ENCODE data around the gene PLPP1. TPM values are rescaled to one million over a fixed set of nuclear protein-coding genes. Genes with fewer than 3 reads are reported as not detected.

PLPP1 gene
- total RNA-seq, 2 donors from 2014 or later = 53.0 to 85.7 TPM

GRCh38 chr5:55392669-55393068 is 142.1 kb downstream of the PLPP1 start:
- TF ChIP-seq CTCF (IDR thresholded peaks at IDR 0.05) = no peak
- DNase-seq = no peak
- H3K36me3 ChIP-seq = no peaks in the 10 kb centered on the region
- no peaks in the 10 kb centered on the region for H3K4me1 ChIP-seq
- H3K4me3 ChIP-seq = no peak overlapping the region
- H3K9me3 ChIP-seq = no peaks in the 10 kb centered on the region
- no peak overlapping the region for H3K9ac ChIP-seq (ENCODE audit: low read depth in 2 of 2, low read length in 2 of 2)
- H3K27me3 ChIP-seq = no peaks in the 10 kb centered on the region
- H3K27ac ChIP-seq = no peak overlapping the region
- intact Hi-C loops (cut with DNase I) = no loop called here

DNA sequence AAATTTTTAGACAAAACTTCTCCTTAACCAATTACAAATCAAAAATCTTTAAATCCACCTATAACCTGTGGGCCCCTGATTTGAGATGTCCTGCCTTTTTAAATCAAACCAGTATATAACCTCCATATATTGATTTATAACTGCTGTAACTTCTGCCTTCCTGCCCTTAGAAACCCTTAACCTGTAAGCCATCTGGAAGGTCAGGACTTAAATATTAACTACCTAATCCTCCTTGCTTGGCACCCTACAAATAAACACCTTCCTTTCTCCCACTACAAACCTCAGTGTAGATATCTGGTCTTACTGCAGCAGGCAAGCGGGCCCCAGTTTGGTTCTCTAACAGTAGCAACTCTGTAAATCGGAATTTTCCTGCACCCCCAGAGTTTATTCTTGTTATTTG is 143.1 kb downstream of the PLPP1 start:
- H3K27me3 ChIP-seq = no peaks in the 10 kb centered on the region
- no peak overlapping the region for H3K27ac ChIP-seq
- no peaks in the 10 kb centered on the region for H3K4me1 ChIP-seq
- no peaks in the 10 kb centered on the region for H3K36me3 ChIP-seq
- H3K9me3 ChIP-seq = no peaks in the 10 kb centered on the region
- H3K4me3 ChIP-seq = no peak overlapping the region
- intact Hi-C loops (cut with DNase I) = no loop called here
- no peak for DNase-seq
- TF ChIP-seq CTCF (IDR thresholded peaks at IDR 0.05) = no peak
- no peak overlapping the region for H3K9ac ChIP-seq (ENCODE audit: low read depth in 2 of 2, low read length in 2 of 2)

DNA sequence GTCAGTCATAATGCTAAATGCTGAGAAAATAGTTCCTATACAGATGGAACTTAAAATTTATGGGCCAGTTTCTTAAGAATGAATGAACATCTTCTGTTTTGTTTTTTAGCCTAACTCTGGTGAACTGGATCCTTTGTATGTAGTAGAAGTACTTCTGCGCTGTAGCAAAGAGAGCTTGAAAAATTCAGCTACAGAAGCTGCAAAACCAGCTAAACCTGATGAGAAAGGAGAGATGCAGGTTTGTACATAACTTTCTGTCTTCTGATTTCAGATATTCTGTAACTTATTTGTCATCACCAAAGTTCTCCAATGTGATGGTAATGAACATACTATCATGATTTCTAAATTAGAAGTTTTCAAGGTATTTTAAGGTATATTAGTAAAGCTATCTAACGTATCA is 146.9 kb downstream of the PLPP1 start:
- no peak for DNase-seq
- H3K9ac ChIP-seq (ENCODE audit: low read depth in 2 of 2, low read length in 2 of 2) = no peak overlapping the region
- no peaks in the 10 kb centered on the region for H3K36me3 ChIP-seq
- no peaks in the 10 kb centered on the region for H3K27me3 ChIP-seq
- no peaks in the 10 kb centered on the region for H3K9me3 ChIP-seq
- no peak overlapping the region for H3K27ac ChIP-seq
- intact Hi-C loops (cut with DNase I) = no loop called here
- H3K4me1 ChIP-seq = no peaks in the 10 kb centered on the region
- H3K4me3 ChIP-seq = no peak overlapping the region
- TF ChIP-seq CTCF (IDR thresholded peaks at IDR 0.05) = no peak

DNA sequence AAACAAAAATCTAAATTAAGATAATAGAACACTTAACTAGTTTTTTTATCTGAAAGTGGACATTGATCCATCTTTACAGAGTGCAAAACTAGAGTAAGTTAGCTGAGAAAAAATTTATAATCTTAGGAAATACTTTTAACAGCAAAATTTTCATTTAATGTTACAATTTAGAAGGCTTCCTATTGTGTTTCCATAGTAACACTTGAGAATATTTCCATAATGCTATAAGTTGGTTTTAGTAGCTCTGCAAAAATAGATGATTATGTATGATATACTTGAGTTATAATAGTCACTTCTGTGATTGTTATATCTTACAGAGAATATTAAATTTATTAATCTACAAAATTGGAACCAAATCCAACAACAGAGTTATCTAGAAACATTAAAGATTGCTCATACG is 148.4 kb downstream of the PLPP1 start:
- Histone ChIP-seq H3K27me3 (no peaks in the 10 kb centered on the region), H3K9me3 (no peaks in the 10 kb centered on the region), H3K36me3 (no peaks in the 10 kb centered on the region), H3K4me3 (no peak overlapping the region), H3K27ac (no peak overlapping the region), H3K4me1 (no peaks in the 10 kb centered on the region), H3K9ac (ENCODE audit: low read depth in 2 of 2, low read length in 2 of 2) (no peak overlapping the region)
- no peak for DNase-seq
- no peak for TF ChIP-seq CTCF (IDR thresholded peaks at IDR 0.05)
- intact Hi-C loops (cut with DNase I) = no loop called here

DNA sequence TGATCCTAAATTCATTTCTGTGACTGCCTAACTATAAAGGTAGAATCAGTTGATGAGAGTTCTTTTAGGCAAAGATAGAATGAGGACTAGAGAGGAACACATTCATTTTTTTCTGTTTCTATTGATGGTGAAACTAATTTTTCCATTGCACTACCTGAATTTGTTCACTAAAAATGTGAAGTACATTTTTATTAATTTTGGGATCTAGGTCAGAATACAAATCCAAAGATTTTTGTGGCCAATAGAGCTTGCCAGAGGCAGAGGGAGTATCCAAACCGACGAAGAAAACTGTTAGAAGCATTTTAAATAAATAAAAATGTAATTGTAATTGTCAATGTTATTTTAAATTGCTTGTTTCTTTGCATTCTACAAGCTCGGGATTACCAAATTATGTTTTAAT is 148.9 kb downstream of the PLPP1 start:
- Histone ChIP-seq H3K4me1 (no peaks in the 10 kb centered on the region), H3K4me3 (no peak overlapping the region), H3K9me3 (no peaks in the 10 kb centered on the region), H3K36me3 (no peaks in the 10 kb centered on the region), H3K27ac (no peak overlapping the region), H3K27me3 (no peaks in the 10 kb centered on the region), H3K9ac (ENCODE audit: low read depth in 2 of 2, low read length in 2 of 2) (no peak overlapping the region)
- intact Hi-C loops (cut with DNase I) = no loop called here
- no peak for DNase-seq
- TF ChIP-seq CTCF (IDR thresholded peaks at IDR 0.05) = no peak

DNA sequence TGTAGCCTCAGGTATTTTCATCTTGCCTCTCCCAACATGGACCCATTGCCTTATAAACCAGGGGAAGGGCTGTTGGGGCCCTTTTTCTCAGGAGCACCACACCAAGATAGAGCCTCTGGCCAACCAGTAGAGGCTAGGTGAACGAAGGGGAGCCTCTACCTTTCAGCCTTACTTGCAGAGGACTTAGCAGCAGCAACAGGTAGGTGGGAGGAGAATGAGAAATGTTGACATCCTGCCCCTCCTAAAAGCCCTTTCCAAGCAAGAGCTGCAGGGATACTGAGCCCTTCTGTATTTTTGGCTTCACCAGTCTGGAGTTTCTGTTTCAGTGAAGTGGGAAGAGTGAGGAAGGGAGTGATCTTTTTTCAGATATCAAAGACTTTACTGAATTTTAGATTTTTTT is 149.5 kb downstream of the PLPP1 start:
- intact Hi-C loops (cut with DNase I) = no loop called here
- no peaks in the 10 kb centered on the region for H3K36me3 ChIP-seq
- H3K4me1 ChIP-seq = no peaks in the 10 kb centered on the region
- H3K9ac ChIP-seq (ENCODE audit: low read depth in 2 of 2, low read length in 2 of 2) = no peak overlapping the region
- no peak overlapping the region for H3K27ac ChIP-seq
- TF ChIP-seq CTCF (IDR thresholded peaks at IDR 0.05) = no peak
- no peaks in the 10 kb centered on the region for H3K9me3 ChIP-seq
- no peak overlapping the region for H3K4me3 ChIP-seq
- H3K27me3 ChIP-seq = no peaks in the 10 kb centered on the region
- DNase-seq = no peak
